Keratinocyte (primary cell): ENCODE measurements around the gene PSAPL1.

Experiments
- EZH2 ChIP-seq: IDR thresholded peaks from one replicate; pipeline ENCODE4 v1.6.1; 2012; ENCODE audit warnings: inconsistent platforms, mild to moderate bottlenecking, low read length, moderate library complexity
- TF ChIP-seq, protein P1 (sequence below), 3 experiments: IDR thresholded peaks in 1 of 3; conservative IDR thresholded peaks in 1 of 3; optimal IDR thresholded peaks in 1 of 3; 2 replicates in 2 of 3; 3 replicates in 1 of 3; pipeline versions ENCODE3 to v1.5.1; 2011; ENCODE audit warnings: low read length in 3 of 3, mild to moderate bottlenecking in 3 of 3, moderate library complexity in 2 of 3, control low read depth in 1 of 3, inconsistent platforms in 1 of 3; ENCODE audit not compliant: insufficient read depth in 2 of 3; ENCODE audit errors: extremely low read depth in 1 of 3

DNA sequence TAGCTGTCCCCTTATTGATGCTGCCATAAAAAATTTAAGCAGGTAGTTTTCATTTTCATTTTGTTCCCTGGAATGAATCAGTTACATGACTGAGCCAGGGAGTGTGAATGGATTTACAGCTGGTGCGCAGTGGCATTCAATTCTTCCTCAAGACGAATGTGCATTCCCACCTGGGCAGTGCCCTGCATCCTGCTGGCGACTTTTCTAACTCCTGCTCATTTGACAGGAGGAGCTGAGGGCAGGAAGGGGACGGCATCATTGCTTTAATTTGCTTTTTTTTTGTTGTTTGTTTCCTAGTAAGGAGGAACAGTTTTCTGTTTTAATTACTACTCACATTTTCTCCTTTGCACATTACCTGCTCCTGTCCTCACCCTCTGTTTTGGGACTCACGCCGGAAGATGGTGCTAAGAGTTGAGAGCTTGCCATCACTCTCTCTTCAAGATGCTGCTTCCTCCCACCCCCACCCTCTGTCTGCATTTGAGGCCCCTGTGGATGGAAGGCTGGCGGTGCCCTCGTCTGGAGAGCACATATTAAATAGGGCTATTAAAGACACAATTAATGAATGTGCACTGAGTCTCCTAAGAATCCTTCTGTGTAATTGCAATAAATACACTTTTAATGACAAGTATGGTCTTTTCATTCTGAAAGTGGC, 35.8 kb downstream of the PSAPL1 start:
- TF ChIP-seq, protein P1, sequence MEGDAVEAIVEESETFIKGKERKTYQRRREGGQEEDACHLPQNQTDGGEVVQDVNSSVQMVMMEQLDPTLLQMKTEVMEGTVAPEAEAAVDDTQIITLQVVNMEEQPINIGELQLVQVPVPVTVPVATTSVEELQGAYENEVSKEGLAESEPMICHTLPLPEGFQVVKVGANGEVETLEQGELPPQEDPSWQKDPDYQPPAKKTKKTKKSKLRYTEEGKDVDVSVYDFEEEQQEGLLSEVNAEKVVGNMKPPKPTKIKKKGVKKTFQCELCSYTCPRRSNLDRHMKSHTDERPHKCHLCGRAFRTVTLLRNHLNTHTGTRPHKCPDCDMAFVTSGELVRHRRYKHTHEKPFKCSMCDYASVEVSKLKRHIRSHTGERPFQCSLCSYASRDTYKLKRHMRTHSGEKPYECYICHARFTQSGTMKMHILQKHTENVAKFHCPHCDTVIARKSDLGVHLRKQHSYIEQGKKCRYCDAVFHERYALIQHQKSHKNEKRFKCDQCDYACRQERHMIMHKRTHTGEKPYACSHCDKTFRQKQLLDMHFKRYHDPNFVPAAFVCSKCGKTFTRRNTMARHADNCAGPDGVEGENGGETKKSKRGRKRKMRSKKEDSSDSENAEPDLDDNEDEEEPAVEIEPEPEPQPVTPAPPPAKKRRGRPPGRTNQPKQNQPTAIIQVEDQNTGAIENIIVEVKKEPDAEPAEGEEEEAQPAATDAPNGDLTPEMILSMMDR (optimal IDR thresholded peaks at IDR 0.05 in 1 of 3, IDR thresholded peaks at IDR 0.05 in 1 of 3, conservative IDR thresholded peaks at IDR 0.05 in 1 of 3; ENCODE audit: extremely low read depth in 1 of 3, insufficient read depth in 2 of 3, low read length in 3 of 3), result no peak
- no peak for TF ChIP-seq EZH2
